B cell (primary cell): Measurements from ENCODE around the gene RIN3. TPM values are rescaled to one million over a fixed set of nuclear protein-coding genes. Genes with fewer than 3 reads are reported as not detected.
A peak's percentile ranks its signal among the peaks of the same experiment; 100 is the strongest.

Source experiments
- ATAC-seq: fragments of 200-7000 bp; cut with Tn5 transposase; one replicate; pipeline ENCODE4 v1.10.0; 2021; ENCODE audit warnings: low read depth, mild to moderate bottlenecking, moderate number of reproducible peaks, moderate library complexity
- CTCF ChIA-PET: fragments of 350-600 bp; sonication (Branson Sonifier 250); formaldehyde crosslinking; loops from one replicate; lab custom pipeline; 2021; ENCODE audit warnings: antibody characterized with exemption, inconsistent platforms; lab: Charles Lee
- POLR2A ChIA-PET: fragments of 350-600 bp; sonication (Branson Sonifier 250); formaldehyde crosslinking; loops from one replicate; lab custom pipeline; 2021; ENCODE audit warnings: antibody characterized with exemption; lab: Charles Lee
- DNase-seq: peaks from one replicate; pipeline ENCODE4 v3.0.0; 2013
- H2AFZ ChIP-seq: 2 replicates; pipeline ENCODE4 v1.6.1; 2012; ENCODE audit warnings: mild to moderate bottlenecking, low read depth, low read length; ENCODE audit not compliant: insufficient read depth, poor library complexity, severe bottlenecking
- H3K27ac ChIP-seq, 2 donors: 1 replicate in 1 of 2; 2 replicates in 1 of 2; pipeline ENCODE4 v1.5.1; 2012 to 2013; ENCODE audit warnings: low read length in 2 of 2, mild to moderate bottlenecking in 2 of 2, moderate library complexity in 1 of 2
- H3K27me3 ChIP-seq, 4 experiments: fragments of 200-600 bp in 1 of 4; sonication (generic) in 1 of 4; replicated peaks in 1 of 4; 1 replicate in 2 of 4; 2 replicates in 2 of 4; pipeline versions ENCODE4 v1.6.1 to v1.7.0; 2013 to 2016; ENCODE audit warnings: low read length in 3 of 4, mild to moderate bottlenecking in 2 of 4, mixed read lengths in 1 of 4, moderate library complexity in 1 of 4; ENCODE audit not compliant: insufficient read depth in 4 of 4, control insufficient read depth in 3 of 4; ENCODE audit errors: control extremely low read depth in 1 of 4
- H3K36me3 ChIP-seq, 2 experiments: replicated peaks in 1 of 2; 1 replicate in 1 of 2; 2 replicates in 1 of 2; pipeline versions ENCODE4 v1.6.1 to v1.7.1; 2013; ENCODE audit warnings: low read length in 1 of 2; ENCODE audit not compliant: insufficient read depth in 2 of 2, control insufficient read depth in 1 of 2; ENCODE audit errors: control extremely low read depth in 1 of 2, extremely low read depth in 1 of 2
- H3K4me1 ChIP-seq, 2 donors: fragments of 200-600 bp in 1 of 2; sonication (generic) in 1 of 2; 1 replicate in 1 of 2; 2 replicates in 1 of 2; pipeline versions ENCODE4 v1.5.1 to v1.6.1; 2013 to 2017; ENCODE audit warnings: low read length in 2 of 2; ENCODE audit not compliant: control insufficient read depth in 2 of 2, insufficient read depth in 2 of 2
- H3K4me2 ChIP-seq: replicated peaks from 2 replicates; pipeline ENCODE3; 2012; ENCODE audit warnings: mild to moderate bottlenecking, low read depth, low read length; ENCODE audit not compliant: poor library complexity, severe bottlenecking
- H3K4me3 ChIP-seq, 5 experiments: fragments of 200-600 bp in 1 of 5; sonication (generic) in 1 of 5; 1 replicate in 3 of 5; 2 replicates in 2 of 5; pipeline versions ENCODE4 v1.5.1 to v1.7.0; 2011 to 2016; ENCODE audit warnings: low read length in 4 of 5, mild to moderate bottlenecking in 4 of 5, low read depth in 2 of 5, control low read depth in 1 of 5, moderate library complexity in 1 of 5; ENCODE audit not compliant: insufficient read depth in 1 of 5; ENCODE audit errors: control extremely low read depth in 1 of 5, extremely low read depth in 1 of 5
- H3K79me2 ChIP-seq: fragments of 200-600 bp; sonication (generic); one replicate; pipeline ENCODE4 v1.6.0; 2016; ENCODE audit warnings: low read length; ENCODE audit not compliant: control insufficient read depth, insufficient read depth
- H3K9ac ChIP-seq: fragments of 200-600 bp; sonication (generic); 2 replicates; pipeline ENCODE4 v1.6.1; 2017; ENCODE audit warnings: mild to moderate bottlenecking, low read length, moderate library complexity
- H3K9me3 ChIP-seq, 3 donors: one replicate each; pipeline versions ENCODE4 v1.6.1 to v1.7.1; 2013; ENCODE audit warnings: low read length in 2 of 3; ENCODE audit not compliant: control insufficient read depth in 2 of 3, insufficient read depth in 1 of 3; ENCODE audit errors: control extremely low read depth in 1 of 3
- H4K20me1 ChIP-seq: 2 replicates; pipeline ENCODE4 v1.6.0; 2012; ENCODE audit warnings: mild to moderate bottlenecking, low read length; ENCODE audit not compliant: insufficient read depth, control insufficient read depth, poor library complexity, severe bottlenecking
- H3K27ac Mint-ChIP-seq: one replicate; pipeline ENCODE4 v1.8.0; 2021; ENCODE audit warnings: mixed read lengths
- H3K27me3 Mint-ChIP-seq: one replicate; pipeline ENCODE4 v1.8.0; 2021; ENCODE audit warnings: mixed read lengths
- H3K4me1 Mint-ChIP-seq: one replicate; pipeline ENCODE4 v1.8.0; 2021; ENCODE audit warnings: mixed read lengths
- H3K4me3 Mint-ChIP-seq: one replicate; pipeline ENCODE4 v1.8.0; 2021; ENCODE audit warnings: mixed read lengths
- H3K9me3 Mint-ChIP-seq: one replicate; pipeline ENCODE4 v1.8.0; 2022; ENCODE audit warnings: mixed read lengths; ENCODE audit not compliant: insufficient read depth
- CTCF ChIP-seq: fragments of 200-600 bp; IDR thresholded peaks from one replicate; pipeline ENCODE4 v1.8.0; 2022; ENCODE audit warnings: antibody characterized with exemption, mild to moderate bottlenecking
- EZH2 ChIP-seq: IDR thresholded peaks from 2 replicates; pipeline ENCODE4 v1.6.1; 2012; ENCODE audit warnings: borderline replicate concordance, low read depth, mild to moderate bottlenecking, moderate library complexity, low read length; ENCODE audit not compliant: insufficient read depth, poor library complexity, severe bottlenecking
- WGBS: methylation state at CpG from one replicate; pipeline ENCODE4 v1.1.5; 2013; ENCODE audit warnings: missing lambda C conversion rate; ENCODE audit not compliant: insufficient coverage; 5-methylcytosine and 5-hydroxymethylcytosine counted together
- intact Hi-C: fragments of 100-400 bp; cut with micrococcal nuclease; formaldehyde crosslinking; loops from one replicate; pipeline ENCODE4 v1.10.0; 2022
- polyA plus RNA-seq: library from polyadenylated mRNA; depleted of rRNA; stranded (reverse); fragments of >200 nt; gene quantifications from 2 replicates; pipeline ENCODE4 v1.2.3, GENCODE V29; 2012
- total RNA-seq, 2 donors: library from RNA; stranded (reverse); fragments of 120-200 nt in 1 of 2; gene quantifications; 1 replicate in 1 of 2; 2 replicates in 1 of 2; pipeline versions ENCODE4 v1.2.3 to v1.2.4, GENCODE V29; 2013 to 2022

The RIN3 gene
- total and polyA plus RNA-seq, 2 donors (not counting 1 experiment from before 2014, with no cell fraction given): 62.1 to 123 TPM

GRCh38 chr14:92575748-92576303, 62.2 kb downstream of the RIN3 start:
- Histone ChIP-seq H3K79me2 (peaks cover 6% of the 10 kb centered on the region), H3K27ac (no peak overlapping the region), H3K36me3 (peaks cover 0 to 8% of the 10 kb centered on the region in 2 experiments), H2AFZ (no peak overlapping the region), H3K9me3 (no peaks in the 10 kb centered on the region), H3K9ac (no peak overlapping the region), H4K20me1 (no peaks in the 10 kb centered on the region), H3K27me3 (no peaks in the 10 kb centered on the region), H3K4me3 (no peak overlapping the region), H3K4me1 (peaks cover 24 to 35% of the 10 kb centered on the region in 2 donors), H3K4me2 (no peak overlapping the region)
- H3K9me3 Mint-ChIP-seq: no peaks in the 10 kb centered on the region
- CTCF ChIA-PET: interaction anchor here (0.7 to 3.2 kb wide), 8 partner anchors 10 to 115 kb away, joined by 3 to 17 read pairs (median 3); no protein-coding TSS in a partner anchor
- WGBS: 94% methylated on average over 3 of the region's 7 CpGs
- H3K27me3 Mint-ChIP-seq: no peaks in the 10 kb centered on the region
- intact Hi-C loops: loop anchor here (5.0 kb wide), 1 partner anchor 41 kb away; no protein-coding TSS in a partner anchor
- TF ChIP-seq CTCF (no peak), EZH2 (no peak)
- POLR2A ChIA-PET: interaction anchor here (0.6 to 0.8 kb wide), 2 partner anchors 9 to 18 kb away, joined by 3 to 6 read pairs; no protein-coding TSS in a partner anchor
- no peak for ATAC-seq
- DNase-seq: no peak
- no peak overlapping the region for H3K27ac Mint-ChIP-seq
- H3K4me1 Mint-ChIP-seq: peaks cover 57% of the 10 kb centered on the region
- H3K4me3 Mint-ChIP-seq: no peak overlapping the region

GRCh38 chr14:92577321-92577742, 63.8 kb downstream of the RIN3 start:
- ChIA-PET CTCF (interaction anchor here (0.5 to 3.2 kb wide), 14 partner anchors 8 to 1553 kb away, joined by 3 to 17 read pairs (median 4); no protein-coding TSS in a partner anchor), POLR2A (interaction anchor here (0.6 to 1.8 kb wide), 4 partner anchors 9 to 135 kb away, joined by 3 to 8 read pairs (median 4); no protein-coding TSS in a partner anchor)
- H3K4me1 Mint-ChIP-seq: peaks cover 61% of the 10 kb centered on the region
- H3K9me3 Mint-ChIP-seq: no peaks in the 10 kb centered on the region
- Histone ChIP-seq H4K20me1 (no peaks in the 10 kb centered on the region), H3K9ac (peak overlapping the region; percentile 54), H3K27me3 (no peaks in the 10 kb centered on the region), H3K4me3 (peak overlapping the region in 3 of 5 experiments; percentile 12 to 46 (median 36)), H3K4me2 (peak overlapping the region; percentile 74), H3K9me3 (peaks cover 0 to 1% (median 0%) of the 10 kb centered on the region in 3 donors), H3K27ac (peak overlapping the region; percentile 42 to 63), H2AFZ (peak overlapping the region; percentile 52), H3K4me1 (peaks cover 31 to 48% of the 10 kb centered on the region in 2 donors), H3K36me3 (peaks cover 0 to 7% of the 10 kb centered on the region in 2 experiments), H3K79me2 (peaks cover 5% of the 10 kb centered on the region)
- intact Hi-C loops: loop anchor here (1.0 to 5.0 kb wide), 2 partner anchors 22 to 40 kb away; no protein-coding TSS in a partner anchor
- peak overlapping the region; percentile 79 for H3K27ac Mint-ChIP-seq
- WGBS: 29% methylated on average over 10 of the region's 13 CpGs
- DNase-seq: peak; percentile 63
- no peaks in the 10 kb centered on the region for H3K27me3 Mint-ChIP-seq
- peak; percentile 85 for ATAC-seq
- TF ChIP-seq EZH2: no peak
- peak overlapping the region; percentile 71 for H3K4me3 Mint-ChIP-seq
